AG10803 (cell line): ENCODE results near the gene PPP2R1A.
"Not testable (repeated sequence)": the region's sequence is repeated elsewhere in the genome, so short reads cannot be mapped to it uniquely, and the experiment has no call there.

Experiments used
- DNase-seq: peaks from one replicate; pipeline ENCODE4 v3.0.0; 2010; ENCODE audit warnings: low read depth
- H3K4me3 ChIP-seq: 2 replicates; pipeline ENCODE4 v1.5.1; 2011; ENCODE audit warnings: mild to moderate bottlenecking, low read length, control low read depth
- TF ChIP-seq, protein P1 (sequence below): conservative IDR thresholded peaks from 2 replicates; pipeline ENCODE4 v1.5.1; 2011; ENCODE audit warnings: mild to moderate bottlenecking, low read length, control low read depth, inconsistent platforms

Gene PPP2R1A

DNA sequence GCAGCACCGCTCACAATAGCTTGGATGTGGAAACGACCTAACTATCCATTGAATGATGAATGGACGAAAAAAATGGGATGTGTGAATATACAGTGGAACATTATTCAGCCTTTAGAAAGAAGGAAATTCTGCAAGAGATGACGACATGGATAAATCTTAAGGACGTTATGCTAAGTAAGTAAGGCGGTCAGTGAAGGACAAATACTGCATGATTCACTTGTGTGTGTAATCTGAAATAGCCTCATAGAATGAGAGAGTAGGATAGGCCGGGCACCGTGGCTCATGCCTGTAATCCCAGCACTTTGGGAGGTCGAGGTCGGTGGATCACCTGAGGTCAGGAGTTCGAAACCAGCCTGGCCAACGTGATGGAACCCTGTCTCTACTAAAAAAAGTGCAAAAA lies 54.2 kb downstream of the PPP2R1A start:
- TF ChIP-seq, protein P1, sequence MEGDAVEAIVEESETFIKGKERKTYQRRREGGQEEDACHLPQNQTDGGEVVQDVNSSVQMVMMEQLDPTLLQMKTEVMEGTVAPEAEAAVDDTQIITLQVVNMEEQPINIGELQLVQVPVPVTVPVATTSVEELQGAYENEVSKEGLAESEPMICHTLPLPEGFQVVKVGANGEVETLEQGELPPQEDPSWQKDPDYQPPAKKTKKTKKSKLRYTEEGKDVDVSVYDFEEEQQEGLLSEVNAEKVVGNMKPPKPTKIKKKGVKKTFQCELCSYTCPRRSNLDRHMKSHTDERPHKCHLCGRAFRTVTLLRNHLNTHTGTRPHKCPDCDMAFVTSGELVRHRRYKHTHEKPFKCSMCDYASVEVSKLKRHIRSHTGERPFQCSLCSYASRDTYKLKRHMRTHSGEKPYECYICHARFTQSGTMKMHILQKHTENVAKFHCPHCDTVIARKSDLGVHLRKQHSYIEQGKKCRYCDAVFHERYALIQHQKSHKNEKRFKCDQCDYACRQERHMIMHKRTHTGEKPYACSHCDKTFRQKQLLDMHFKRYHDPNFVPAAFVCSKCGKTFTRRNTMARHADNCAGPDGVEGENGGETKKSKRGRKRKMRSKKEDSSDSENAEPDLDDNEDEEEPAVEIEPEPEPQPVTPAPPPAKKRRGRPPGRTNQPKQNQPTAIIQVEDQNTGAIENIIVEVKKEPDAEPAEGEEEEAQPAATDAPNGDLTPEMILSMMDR, result no peak

DNA sequence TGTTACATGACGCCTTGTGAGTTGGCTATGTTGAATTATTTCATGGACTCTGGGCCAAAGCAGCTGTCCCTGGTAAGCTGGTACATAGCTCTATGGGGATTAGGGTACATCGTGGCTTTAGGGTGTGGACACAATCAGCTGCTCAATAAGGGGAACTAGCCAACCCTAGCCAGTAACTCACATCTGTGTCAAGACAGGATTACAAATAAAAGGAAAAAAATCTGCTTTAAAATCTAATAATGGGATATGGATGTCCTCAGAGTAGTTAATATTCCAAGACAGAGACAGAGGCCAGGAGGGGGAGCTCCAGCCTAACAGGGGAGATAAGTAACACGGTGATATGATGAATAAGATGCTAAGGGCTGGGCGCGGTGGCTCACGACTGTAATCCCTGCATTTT lies 58.4 kb downstream of the PPP2R1A start:
- DNase-seq, result peak; percentile 44
- H3K4me3 ChIP-seq, result no peak overlapping the region
- TF ChIP-seq, protein P1, result peak; percentile 56

More for the DNA sequence above, 54.2 kb downstream of the PPP2R1A start:
- no peak for DNase-seq
- no peak overlapping the region for H3K4me3 ChIP-seq

DNA sequence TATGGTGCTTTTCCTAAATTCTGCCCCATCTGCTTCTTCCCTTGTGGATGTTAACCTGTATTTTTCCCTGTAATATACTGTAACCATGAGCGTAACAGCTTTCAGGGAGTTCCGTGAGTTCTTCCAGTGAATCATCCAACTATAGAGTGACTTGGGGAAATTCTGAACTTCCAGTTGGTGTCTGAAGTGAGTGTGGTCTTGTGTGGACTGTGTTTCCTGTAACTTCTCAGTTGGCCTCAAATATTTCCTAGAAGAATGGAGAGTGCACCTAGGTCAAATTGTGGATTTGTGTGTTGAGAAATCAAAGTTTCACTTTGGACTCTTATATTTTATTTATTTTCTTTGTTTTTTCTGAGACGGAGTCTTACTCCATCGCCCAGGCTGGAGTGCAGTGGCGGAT lies 68.6 kb downstream of the PPP2R1A start:
- TF ChIP-seq, protein P1, result no peak
- H3K4me3 ChIP-seq, result no peak overlapping the region
- no peak for DNase-seq

DNA sequence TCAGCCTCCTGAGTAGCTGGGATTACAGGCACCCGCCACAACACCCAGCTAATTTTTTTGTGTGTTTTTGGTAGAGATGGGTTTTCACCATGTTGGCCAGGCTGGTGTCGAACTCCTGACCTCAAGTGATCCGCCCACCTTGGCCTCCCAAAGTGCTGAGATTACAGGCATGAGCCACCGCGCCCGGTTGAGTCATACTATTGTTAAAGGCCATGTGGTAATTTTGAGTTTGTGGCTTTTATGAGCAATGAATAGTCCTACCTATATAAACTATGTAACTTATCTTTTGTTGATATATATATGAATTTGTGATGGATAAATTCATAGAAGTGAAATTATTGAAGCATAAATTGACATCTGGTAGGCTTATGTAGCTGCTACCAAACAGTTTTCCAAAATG lies 75.7 kb downstream of the PPP2R1A start:
- DNase-seq, result not testable (repeated sequence)

DNA sequence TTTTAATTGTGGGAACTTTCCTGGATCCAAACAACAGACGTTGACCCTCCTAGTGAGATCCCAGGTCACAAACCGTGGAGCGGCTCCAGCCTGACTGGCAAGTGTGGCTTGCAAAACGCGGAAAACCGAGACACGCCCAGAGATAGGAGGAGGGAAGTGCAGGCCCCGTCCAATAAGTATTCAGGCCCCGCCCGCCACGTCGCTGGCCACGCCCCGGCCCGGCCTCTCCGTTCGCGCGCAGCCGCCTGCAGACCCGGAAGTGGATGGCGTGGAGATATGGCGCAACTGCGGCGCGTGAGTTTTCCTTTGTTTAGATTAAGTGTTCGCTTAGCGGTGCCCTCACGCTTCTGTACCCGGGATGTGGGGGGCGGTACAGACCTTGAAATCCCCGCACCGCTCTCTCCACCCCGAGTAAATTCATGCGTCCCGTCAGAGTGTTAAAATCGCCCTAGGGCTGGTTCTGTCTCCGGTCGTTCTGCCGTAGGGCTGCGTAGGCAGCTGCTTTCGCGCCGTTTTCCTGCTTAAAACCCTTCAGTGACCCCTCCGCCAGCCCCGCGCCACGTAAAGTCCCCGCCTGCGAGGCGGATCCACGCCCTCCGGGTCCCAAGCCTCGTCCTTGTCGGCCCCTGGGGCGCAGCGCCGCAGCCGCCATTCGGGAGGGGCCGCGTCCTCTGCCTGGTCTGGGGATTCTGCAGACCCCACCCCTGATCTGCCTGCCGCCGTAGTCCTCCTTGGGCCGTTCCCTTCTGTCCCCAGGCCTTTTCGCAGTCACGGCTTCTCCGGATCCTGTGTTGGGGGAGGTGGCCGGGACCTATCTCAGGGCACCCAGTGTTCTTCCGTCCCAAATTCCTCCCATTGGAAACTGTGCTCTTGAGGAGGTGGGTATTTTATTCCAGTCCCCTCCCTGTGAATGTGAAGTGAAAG lies 79.7 kb downstream of the PPP2R1A start, which contains the start of gene ZNF766:
Gene ZNF766, plus strand, starts transcription at position 250 of the 924 bp plus-strand sequence. Its CDS starts 27 bp downstream, at position 277.
- DNase-seq, result peak; percentile 94
- TF ChIP-seq, protein P1, result no peak
- peak within 1 kb of the TSS; percentile 96 for H3K4me3 ChIP-seq

More for the DNA sequence above, 75.7 kb downstream of the PPP2R1A start:
- H3K4me3 ChIP-seq, result not testable (repeated sequence)

DNA sequence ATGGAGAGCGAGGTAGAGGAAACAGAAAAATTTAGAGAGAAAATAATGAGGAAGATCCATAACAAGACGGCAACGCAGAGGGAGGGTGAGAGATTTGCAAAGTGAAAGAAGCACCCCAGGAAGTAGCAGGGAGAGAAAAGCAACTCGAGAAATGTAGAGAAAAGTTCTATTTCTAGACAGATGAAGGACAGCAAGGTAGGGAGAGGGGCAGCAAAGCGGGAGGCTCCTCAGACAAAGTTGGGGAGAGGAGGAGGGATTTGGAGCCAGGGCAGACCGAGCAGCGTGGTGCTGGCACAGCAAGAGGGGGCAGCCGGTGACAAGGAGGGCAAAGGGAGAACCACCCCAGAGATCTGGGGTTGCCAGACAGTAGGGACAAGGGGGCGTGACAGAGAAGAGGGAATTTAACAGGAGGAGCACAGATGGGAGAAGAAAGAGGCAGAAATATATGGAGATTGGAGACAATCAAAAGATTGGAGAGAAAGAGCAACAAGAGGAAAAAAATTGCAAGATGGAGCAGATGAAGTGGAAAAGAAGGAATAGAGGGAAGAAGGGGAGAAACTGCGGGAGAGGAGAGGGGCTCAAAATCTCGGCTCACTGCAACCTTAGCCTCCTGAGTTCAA lies 80.5 kb downstream of the PPP2R1A start:
- TF ChIP-seq, protein P1, result no peak
- H3K4me3 ChIP-seq, result peak overlapping the region; percentile 96
- DNase-seq, result peak; percentile 22

DNA sequence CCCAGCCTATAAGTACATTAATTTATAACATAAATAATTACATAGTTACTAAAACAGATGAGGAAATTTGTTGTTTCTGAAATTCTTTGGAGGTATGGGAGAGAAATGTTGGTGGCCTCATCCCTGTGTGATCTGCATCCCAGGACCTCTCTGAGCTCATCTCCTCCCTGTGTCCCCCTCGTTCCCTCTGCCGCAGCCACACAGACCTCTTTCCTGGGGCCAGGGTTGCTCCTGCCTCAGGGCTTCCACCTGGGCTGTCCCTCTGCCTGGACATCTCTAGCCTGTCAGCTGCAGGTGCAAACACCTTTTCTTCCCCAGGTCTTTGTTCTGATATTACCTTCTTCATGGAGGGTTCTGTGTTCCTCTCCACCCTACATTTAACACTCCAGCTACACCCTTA lies 83.4 kb downstream of the PPP2R1A start:
- TF ChIP-seq, protein P1, result no peak
- H3K4me3 ChIP-seq, result no peak overlapping the region
- no peak for DNase-seq
